Thyroid gland (tissue), 4 donors: ENCODE data around the gene ST3GAL4. TPM values are rescaled to one million over a fixed set of nuclear protein-coding genes. Genes with fewer than 3 reads are reported as not detected.
"Not testable (repeated sequence)": the region's sequence is repeated elsewhere in the genome, so short reads cannot be mapped to it uniquely, and the experiment has no call there.

Source experiments
- DNase-seq, 2 donors: peaks; one replicate each; pipeline ENCODE4 v3.0.0-alpha.2; 2019
- H3K27ac ChIP-seq, 3 donors: fragments of 200-600 bp; sonication (generic); 1 replicate in 2 of 3; 2 replicates in 1 of 3; pipeline ENCODE4 v1.5.1; 2016 to 2019; ENCODE audit warnings: mild to moderate bottlenecking in 1 of 3, moderate library complexity in 1 of 3
- H3K27me3 ChIP-seq: fragments of 200-600 bp; sonication (generic); one replicate; pipeline ENCODE4 v1.5.1; 2019
- H3K36me3 ChIP-seq, 2 donors: fragments of 200-600 bp; sonication (generic); one replicate each; pipeline ENCODE4 v1.5.1; 2016 to 2019
- H3K4me1 ChIP-seq, 2 donors: fragments of 200-600 bp; sonication (generic); one replicate each; pipeline ENCODE4 v1.5.1; 2017 to 2019
- H3K4me3 ChIP-seq, 3 donors: fragments of 200-600 bp; sonication (generic); replicated peaks in 1 of 3; 1 replicate in 2 of 3; 2 replicates in 1 of 3; pipeline ENCODE4 v1.5.1; 2016; ENCODE audit warnings: mild to moderate bottlenecking in 1 of 3
- H3K9me3 ChIP-seq: fragments of 200-600 bp; sonication (generic); one replicate; pipeline ENCODE4 v1.5.1; 2017
- CTCF ChIP-seq, 6 experiments: fragments of 200-600 bp in 3 of 6; fragments of 450-650 bp in 3 of 6; sonication (generic) in 3 of 6; IDR thresholded peaks; one replicate each; pipeline ENCODE4 v1.5.1; 2016 to 2019; ENCODE audit warnings: antibody characterized with exemption in 6 of 6, mild to moderate bottlenecking in 2 of 6, inconsistent platforms in 1 of 6, moderate library complexity in 1 of 6
- POLR2A ChIP-seq, 2 donors: fragments of 450-650 bp; IDR thresholded peaks; one replicate each; pipeline ENCODE4 v1.6.1; 2017; ENCODE audit warnings: antibody characterized with exemption in 2 of 2, mild to moderate bottlenecking in 2 of 2, moderate library complexity in 1 of 2
- WGBS, 2 donors: methylation state at CpG; one replicate each; pipeline ENCODE4 v1.1.5; 2017; 5-methylcytosine and 5-hydroxymethylcytosine counted together
- intact Hi-C: fragments of 100-400 bp; cut with DNase I; formaldehyde crosslinking; loops from one replicate; pipeline ENCODE4 v1.15.1; 2023
- total RNA-seq, 4 donors: library from RNA; depleted of rRNA; stranded (reverse); fragments of >200 nt; gene quantifications; one replicate each; pipeline ENCODE4 v1.2.3, GENCODE V29; 2016

Gene ST3GAL4
- total RNA-seq, 4 donors from 2014 or later, result 5.3 to 33.9 (median 26.4) TPM

- Histone ChIP-seq H3K4me3 (no peak overlapping the region), H3K9me3 (no peaks in the 10 kb centered on the region), H3K27ac (no peak overlapping the region), H3K36me3 (no peaks in the 10 kb centered on the region), H3K27me3 (no peaks in the 10 kb centered on the region), H3K4me1 (peaks cover 16 to 41% of the 10 kb centered on the region in 2 donors)
- WGBS, 2 donors, result 89% methylated on average over 8 to 10 of the region's 10 CpGs
- intact Hi-C loops, result no loop called here
- TF ChIP-seq POLR2A (IDR thresholded peaks at IDR 0.05) (no peak), CTCF (IDR thresholded peaks at IDR 0.05) (no peak)
- DNase-seq, result no peak
Measured at GRCh38 chr11:126363706-126364248, 8.3 kb downstream of the ST3GAL4 start.

- H3K4me3 ChIP-seq, DNase-seq, H3K36me3 ChIP-seq, H3K27me3 ChIP-seq, H3K9me3 ChIP-seq, H3K27ac ChIP-seq, intact Hi-C loops: not testable (repeated sequence)
- H3K4me1 ChIP-seq, result peaks cover 15 to 33% of the 10 kb centered on the region in 2 donors
- WGBS, 2 donors, result 79% methylated on average over 4 of the region's 9 CpGs; no CpG with 5 or more reads in 1 of the 2 donors
Measured at GRCh38 chr11:126364735-126365134, 9.2 kb downstream of the ST3GAL4 start.

- Histone ChIP-seq H3K27ac (peak overlapping the region in 2 of 3 donors; percentile 30 to 43), H3K4me1 (peaks cover 11 to 25% of the 10 kb centered on the region in 2 donors)
- peak in 1 of 2 donors; percentile 27 for DNase-seq
- intact Hi-C loops, H3K9me3 ChIP-seq, H3K4me3 ChIP-seq, H3K27me3 ChIP-seq, H3K36me3 ChIP-seq: not testable (repeated sequence)
- 90% methylated on average over 2 of the region's 5 CpGs; no CpG with 5 or more reads in 1 of the 2 donors for WGBS, 2 donors
Measured at GRCh38 chr11:126365508-126365907, 10.0 kb downstream of the ST3GAL4 start.

GRCh38 chr11:126366064-126366822 lies 10.8 kb downstream of the ST3GAL4 start:
- WGBS, 2 donors, result 65 to 66% methylated on average over 13 to 16 of the region's 19 CpGs
- Histone ChIP-seq H3K36me3 (no peaks in the 10 kb centered on the region), H3K4me1 (peaks cover 11 to 21% of the 10 kb centered on the region in 2 donors), H3K4me3 (no peak overlapping the region), H3K27ac (peak overlapping the region in 2 of 3 donors; percentile 43 to 61), H3K9me3 (no peaks in the 10 kb centered on the region), H3K27me3 (no peaks in the 10 kb centered on the region)
- TF ChIP-seq POLR2A (IDR thresholded peaks at IDR 0.05) (no peak), CTCF (IDR thresholded peaks at IDR 0.05) (no peak)
- intact Hi-C loops, result no loop called here
- DNase-seq, result peak; percentile 30 to 32

- intact Hi-C loops, H3K4me3 ChIP-seq, H3K36me3 ChIP-seq, DNase-seq, H3K9me3 ChIP-seq, H3K27me3 ChIP-seq: not testable (repeated sequence)
- H3K4me1 ChIP-seq, result peaks cover 11 to 21% of the 10 kb centered on the region in 2 donors
- peak overlapping the region in 1 of 3 donors; percentile 43 for H3K27ac ChIP-seq
- WGBS, 2 donors, result 84 to 92% methylated on average over 8 to 13 of the region's 14 CpGs
Measured at GRCh38 chr11:126366823-126367654, 11.6 kb downstream of the ST3GAL4 start.

- H3K36me3 ChIP-seq, H3K27me3 ChIP-seq, H3K9me3 ChIP-seq, DNase-seq, H3K4me3 ChIP-seq, H3K27ac ChIP-seq, intact Hi-C loops: not testable (repeated sequence)
- WGBS, 2 donors, result 98 to 99% methylated on average over 5 of the region's 5 CpGs
- peaks cover 11 to 26% of the 10 kb centered on the region in 2 donors for H3K4me1 ChIP-seq
Measured at GRCh38 chr11:126367806-126368205, 12.3 kb downstream of the ST3GAL4 start.

- peaks cover 18 to 33% of the 10 kb centered on the region in 2 donors for H3K4me1 ChIP-seq
- intact Hi-C loops, H3K27me3 ChIP-seq, H3K36me3 ChIP-seq, H3K4me3 ChIP-seq, H3K9me3 ChIP-seq, DNase-seq, H3K27ac ChIP-seq: not testable (repeated sequence)
- WGBS, 2 donors, result 67 to 74% methylated on average over 9 to 10 of the region's 11 CpGs
Measured at GRCh38 chr11:126368336-126369119, 13.0 kb downstream of the ST3GAL4 start.
